RWPE2 (cell line): ENCODE results near the gene BTBD9.

Experiments used
- ATAC-seq: fragments of 200-7000 bp; cut with Tn5 transposase; 3 replicates; pipeline ENCODE4 v1.9.1; 2021; ENCODE audit warnings: low read depth
- DNase-seq: peaks from one replicate; pipeline ENCODE4 v3.0.0-alpha.2; 2020; ENCODE audit warnings: low spot score
- H3K27ac ChIP-seq: fragments of 450-650 bp; 2 replicates; pipeline ENCODE4 v1.5.1; 2017; ENCODE audit warnings: mild to moderate bottlenecking; ENCODE audit not compliant: poor library complexity, severe bottlenecking
- H3K27me3 ChIP-seq: fragments of 250-450 bp; sonication (Bioruptor Pico); 2 replicates; pipeline ENCODE4 v1.5.1; 2021; ENCODE audit warnings: mild to moderate bottlenecking, moderate library complexity; ENCODE audit not compliant: insufficient read depth, poor library complexity, severe bottlenecking
- H3K36me3 ChIP-seq: fragments of 250-450 bp; sonication (Bioruptor Pico); 2 replicates; pipeline ENCODE4 v1.5.1; 2020; ENCODE audit warnings: low read depth, mild to moderate bottlenecking, moderate library complexity
- H3K4me1 ChIP-seq: fragments of 250-450 bp; sonication (Bioruptor Pico); 2 replicates; pipeline ENCODE4 v1.5.1; 2021; ENCODE audit warnings: mild to moderate bottlenecking, moderate library complexity; ENCODE audit not compliant: insufficient read depth, poor library complexity, severe bottlenecking
- H3K4me3 ChIP-seq: fragments of 250-450 bp; sonication (Bioruptor Pico); 2 replicates; pipeline ENCODE4 v1.5.1; 2021; ENCODE audit warnings: mild to moderate bottlenecking, moderate library complexity; ENCODE audit not compliant: severe bottlenecking
- H3K9me3 ChIP-seq: fragments of 250-450 bp; sonication (Bioruptor Pico); 2 replicates; pipeline ENCODE4 v1.5.1; 2021; ENCODE audit warnings: mild to moderate bottlenecking, moderate library complexity; ENCODE audit not compliant: severe bottlenecking
- TF ChIP-seq, protein P1 (sequence below): fragments of 450-650 bp; IDR thresholded peaks from one replicate; pipeline ENCODE4 v1.5.1; 2017; ENCODE audit warnings: mild to moderate bottlenecking, moderate library complexity; ENCODE audit not compliant: poor library complexity, severe bottlenecking

The BTBD9 gene

DNA sequence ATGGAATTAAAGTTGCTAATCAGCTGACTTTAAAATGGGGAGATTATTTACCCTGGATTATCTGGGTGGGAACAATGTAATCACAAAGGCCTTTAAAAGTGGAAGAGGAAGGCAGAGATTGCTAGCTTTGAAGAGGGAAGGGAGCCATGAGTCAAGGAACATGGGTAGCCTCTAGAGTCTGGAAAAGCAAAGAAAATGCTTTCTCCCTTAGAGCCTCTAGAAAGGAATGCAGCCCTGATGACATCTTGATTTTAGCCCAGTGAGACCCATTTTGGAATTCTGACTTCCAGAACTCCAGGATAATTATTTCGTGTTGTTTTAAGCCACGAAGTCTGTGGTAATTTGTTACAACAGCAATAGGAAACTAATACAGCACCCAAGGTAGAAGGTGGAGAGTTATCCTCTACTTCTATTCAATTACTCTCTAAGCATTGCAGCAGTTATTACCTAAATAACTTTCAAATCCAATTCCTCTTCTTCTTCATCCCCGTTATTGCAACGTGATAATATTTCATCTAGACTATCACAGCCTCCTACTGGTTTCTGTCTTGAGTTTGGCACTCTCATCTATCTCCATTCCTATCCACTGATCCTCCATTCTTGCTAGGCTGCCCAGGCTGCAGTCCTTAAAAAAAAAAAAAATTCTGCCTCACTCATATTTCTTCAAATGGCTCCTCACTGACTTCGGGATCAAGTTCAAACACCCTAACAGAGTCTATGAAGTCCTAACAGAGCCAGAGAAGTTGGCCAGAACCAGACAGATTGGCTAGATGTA, 224.3 kb downstream of the BTBD9 start:
- Histone ChIP-seq H3K27ac (no peak overlapping the region), H3K4me1 (no peaks in the 10 kb centered on the region), H3K36me3 (no peaks in the 10 kb centered on the region), H3K4me3 (no peak overlapping the region), H3K9me3 (no peaks in the 10 kb centered on the region), H3K27me3 (no peaks in the 10 kb centered on the region)
- TF ChIP-seq, protein P1, sequence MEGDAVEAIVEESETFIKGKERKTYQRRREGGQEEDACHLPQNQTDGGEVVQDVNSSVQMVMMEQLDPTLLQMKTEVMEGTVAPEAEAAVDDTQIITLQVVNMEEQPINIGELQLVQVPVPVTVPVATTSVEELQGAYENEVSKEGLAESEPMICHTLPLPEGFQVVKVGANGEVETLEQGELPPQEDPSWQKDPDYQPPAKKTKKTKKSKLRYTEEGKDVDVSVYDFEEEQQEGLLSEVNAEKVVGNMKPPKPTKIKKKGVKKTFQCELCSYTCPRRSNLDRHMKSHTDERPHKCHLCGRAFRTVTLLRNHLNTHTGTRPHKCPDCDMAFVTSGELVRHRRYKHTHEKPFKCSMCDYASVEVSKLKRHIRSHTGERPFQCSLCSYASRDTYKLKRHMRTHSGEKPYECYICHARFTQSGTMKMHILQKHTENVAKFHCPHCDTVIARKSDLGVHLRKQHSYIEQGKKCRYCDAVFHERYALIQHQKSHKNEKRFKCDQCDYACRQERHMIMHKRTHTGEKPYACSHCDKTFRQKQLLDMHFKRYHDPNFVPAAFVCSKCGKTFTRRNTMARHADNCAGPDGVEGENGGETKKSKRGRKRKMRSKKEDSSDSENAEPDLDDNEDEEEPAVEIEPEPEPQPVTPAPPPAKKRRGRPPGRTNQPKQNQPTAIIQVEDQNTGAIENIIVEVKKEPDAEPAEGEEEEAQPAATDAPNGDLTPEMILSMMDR, result no peak
- DNase-seq (no peak), ATAC-seq (no peak)

DNA sequence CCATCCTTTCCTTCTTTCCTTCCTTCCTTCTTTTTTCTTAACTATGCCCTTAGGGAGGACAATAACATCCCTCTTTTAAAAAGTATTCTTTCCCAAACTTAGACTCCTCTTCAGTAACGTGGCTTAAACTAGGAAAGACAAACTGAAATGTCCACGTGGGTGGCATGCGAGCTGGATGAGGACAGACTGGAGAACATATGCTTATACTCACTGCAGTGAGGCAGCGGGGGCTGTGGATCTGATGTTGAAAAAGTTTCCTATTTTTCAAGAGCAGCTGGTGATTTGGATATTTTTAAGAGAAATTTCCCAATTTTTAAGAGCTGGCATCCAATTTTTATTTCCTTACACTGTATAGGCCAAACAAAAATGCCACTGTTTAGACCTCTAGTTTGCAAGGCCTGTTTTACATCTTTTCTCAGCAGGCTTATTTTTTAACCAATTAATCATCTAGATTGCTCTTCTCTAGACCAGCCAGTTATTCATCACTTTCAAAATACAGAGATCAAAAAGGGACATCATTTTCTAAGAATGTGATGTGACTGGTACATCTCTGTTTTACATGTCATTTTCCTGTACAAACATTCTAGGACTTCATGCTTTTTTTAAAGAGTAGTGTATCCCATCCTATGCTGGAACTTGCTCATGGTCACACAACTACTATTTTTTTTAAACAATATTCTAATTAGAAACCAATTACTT, 226.5 kb downstream of the BTBD9 start:
- Histone ChIP-seq H3K27me3 (no peaks in the 10 kb centered on the region), H3K4me1 (no peaks in the 10 kb centered on the region), H3K4me3 (no peak overlapping the region), H3K27ac (no peak overlapping the region), H3K9me3 (no peaks in the 10 kb centered on the region), H3K36me3 (no peaks in the 10 kb centered on the region)
- no peak for DNase-seq
- no peak for ATAC-seq
- TF ChIP-seq, protein P1, result no peak

DNA sequence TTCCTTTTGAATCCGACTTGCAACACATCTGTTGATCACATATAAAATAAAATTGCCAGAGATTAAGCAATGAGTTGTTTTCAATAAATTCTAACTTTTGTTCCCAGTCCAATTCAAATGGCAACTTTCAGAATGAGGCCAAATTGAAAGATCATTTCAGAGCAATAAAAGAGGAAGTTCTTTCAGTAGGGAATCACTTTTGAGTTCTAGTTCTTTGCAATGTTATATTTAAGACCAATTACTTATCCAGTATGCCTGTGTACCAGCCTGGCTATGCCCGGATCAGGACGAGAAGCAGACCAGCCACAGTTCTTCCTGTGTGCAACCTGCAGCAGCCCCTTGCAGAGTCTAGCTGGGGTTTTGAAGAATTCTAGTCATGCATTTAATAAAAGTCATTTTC, 232.5 kb downstream of the BTBD9 start:
- Histone ChIP-seq H3K4me3 (no peak overlapping the region), H3K27me3 (no peaks in the 10 kb centered on the region), H3K9me3 (no peaks in the 10 kb centered on the region), H3K4me1 (peaks cover 18% of the 10 kb centered on the region), H3K36me3 (no peaks in the 10 kb centered on the region), H3K27ac (no peak overlapping the region)
- TF ChIP-seq, protein P1, result no peak
- no peak for ATAC-seq
- no peak for DNase-seq

DNA sequence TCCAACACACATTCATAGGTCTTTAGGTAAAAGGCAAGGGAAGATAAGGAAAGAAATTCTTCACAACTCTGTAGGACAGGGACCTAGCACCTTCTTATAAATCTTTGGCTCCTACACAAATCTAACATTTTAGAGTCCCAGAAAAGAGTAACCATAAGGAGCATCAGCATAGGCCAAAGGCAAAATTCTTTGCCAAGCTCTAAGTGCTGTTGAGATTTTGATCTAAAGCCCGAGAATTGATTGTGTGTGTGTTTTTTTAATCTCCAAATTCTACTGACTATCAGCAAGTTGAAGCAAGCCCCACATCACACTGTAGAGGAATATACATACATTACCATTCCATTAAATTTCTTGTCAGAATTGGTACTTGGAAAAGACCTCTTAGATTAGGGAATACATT, 233.6 kb downstream of the BTBD9 start:
- no peak for ATAC-seq

More for the DNA sequence above, 233.6 kb downstream of the BTBD9 start:
- TF ChIP-seq, protein P1, result no peak
- Histone ChIP-seq H3K36me3 (no peaks in the 10 kb centered on the region), H3K4me3 (no peak overlapping the region), H3K27ac (no peak overlapping the region), H3K9me3 (no peaks in the 10 kb centered on the region), H3K27me3 (no peaks in the 10 kb centered on the region), H3K4me1 (peaks cover 18% of the 10 kb centered on the region)
- no peak for DNase-seq
